ENCODE data around the gene ADAMTS17. TPM values are rescaled to one million over a fixed set of nuclear protein-coding genes. Genes with fewer than 3 reads are reported as not detected.

The ADAMTS17 gene
- total and polyA plus RNA-seq, 4 donors, result 10.5 to 20.6 (median 17.9) TPM

GRCh38 chr15:100121285-100121684 is 220.5 kb downstream of the ADAMTS17 start:
- peaks cover 26% of the 10 kb centered on the region for H3K4me1 ChIP-seq (ENCODE audit: control insufficient read depth, insufficient read depth, low read length)
- H3K4me3 ChIP-seq (ENCODE audit: low read depth, low read length), result no peak overlapping the region
- peaks cover 4% of the 10 kb centered on the region for H3K9me3 ChIP-seq (ENCODE audit: control insufficient read depth, insufficient read depth, low read length)
- no peak for DNase-seq (ENCODE audit: low read depth in 4 of 6, low spot score in 6 of 6)
- peaks cover 8% of the 10 kb centered on the region for H3K36me3 ChIP-seq (ENCODE audit: control insufficient read depth, insufficient read depth, low read length)
- no CpG with 5 or more reads among the region's 2 CpGs for WGBS (ENCODE audit: insufficient coverage)
- H3K27me3 ChIP-seq (ENCODE audit: control insufficient read depth, insufficient read depth, low read length), result no peaks in the 10 kb centered on the region
- no peak overlapping the region for H3K27ac ChIP-seq (ENCODE audit: low read depth, low read length)

- no peak overlapping the region for H3K27ac ChIP-seq (ENCODE audit: low read depth, low read length)
- no CpG with 5 or more reads among the region's 1 CpG for WGBS (ENCODE audit: insufficient coverage)
- H3K4me1 ChIP-seq (ENCODE audit: control insufficient read depth, insufficient read depth, low read length), result peaks cover 22% of the 10 kb centered on the region
- H3K27me3 ChIP-seq (ENCODE audit: control insufficient read depth, insufficient read depth, low read length), result no peaks in the 10 kb centered on the region
- H3K9me3 ChIP-seq (ENCODE audit: control insufficient read depth, insufficient read depth, low read length), result peaks cover 4% of the 10 kb centered on the region
- peaks cover 8% of the 10 kb centered on the region for H3K36me3 ChIP-seq (ENCODE audit: control insufficient read depth, insufficient read depth, low read length)
- DNase-seq (ENCODE audit: low read depth in 4 of 6, low spot score in 6 of 6), result no peak
- no peak overlapping the region for H3K4me3 ChIP-seq (ENCODE audit: low read depth, low read length)
These were observed 221.7 kb downstream of the ADAMTS17 start for GRCh38 chr15:100120111-100120510.

- Histone ChIP-seq H3K27me3 (ENCODE audit: control insufficient read depth, insufficient read depth, low read length) (no peaks in the 10 kb centered on the region), H3K4me3 (ENCODE audit: low read depth, low read length) (no peak overlapping the region), H3K36me3 (ENCODE audit: control insufficient read depth, insufficient read depth, low read length) (peaks cover 6% of the 10 kb centered on the region), H3K4me1 (ENCODE audit: control insufficient read depth, insufficient read depth, low read length) (peaks cover 31% of the 10 kb centered on the region), H3K27ac (ENCODE audit: low read depth, low read length) (no peak overlapping the region), H3K9me3 (ENCODE audit: control insufficient read depth, insufficient read depth, low read length) (peaks cover 4% of the 10 kb centered on the region)
- WGBS (ENCODE audit: insufficient coverage), result 86% methylated on average over 7 of the region's 9 CpGs
- no peak for DNase-seq (ENCODE audit: low read depth in 4 of 6, low spot score in 6 of 6)
These were observed 223.2 kb downstream of the ADAMTS17 start for GRCh38 chr15:100118546-100118945.

GRCh38 chr15:100116416-100117190 is 225.2 kb downstream of the ADAMTS17 start:
- DNase-seq (ENCODE audit: low read depth in 4 of 6, low spot score in 6 of 6), result peak in 1 of 6 donors; percentile 40
- Histone ChIP-seq H3K27me3 (ENCODE audit: control insufficient read depth, insufficient read depth, low read length) (no peaks in the 10 kb centered on the region), H3K27ac (ENCODE audit: low read depth, low read length) (no peak overlapping the region), H3K9me3 (ENCODE audit: control insufficient read depth, insufficient read depth, low read length) (peaks cover 1% of the 10 kb centered on the region), H3K36me3 (ENCODE audit: control insufficient read depth, insufficient read depth, low read length) (peaks cover 5% of the 10 kb centered on the region), H3K4me3 (ENCODE audit: low read depth, low read length) (no peak overlapping the region), H3K4me1 (ENCODE audit: control insufficient read depth, insufficient read depth, low read length) (peaks cover 50% of the 10 kb centered on the region)
- 81% methylated on average over 11 of the region's 17 CpGs for WGBS (ENCODE audit: insufficient coverage)

- Histone ChIP-seq H3K9me3 (ENCODE audit: control insufficient read depth, insufficient read depth, low read length) (no peaks in the 10 kb centered on the region), H3K4me3 (ENCODE audit: low read depth, low read length) (no peak overlapping the region), H3K27ac (ENCODE audit: low read depth, low read length) (peak overlapping the region; percentile 49), H3K4me1 (ENCODE audit: control insufficient read depth, insufficient read depth, low read length) (peaks cover 59% of the 10 kb centered on the region), H3K27me3 (ENCODE audit: control insufficient read depth, insufficient read depth, low read length) (no peaks in the 10 kb centered on the region), H3K36me3 (ENCODE audit: control insufficient read depth, insufficient read depth, low read length) (peaks cover 5% of the 10 kb centered on the region)
- WGBS (ENCODE audit: insufficient coverage), result 83% methylated on average over 1 of the region's 6 CpGs
- DNase-seq (ENCODE audit: low read depth in 4 of 6, low spot score in 6 of 6), result no peak
These were observed 226.1 kb downstream of the ADAMTS17 start for GRCh38 chr15:100115711-100116090.

- Histone ChIP-seq H3K9me3 (ENCODE audit: control insufficient read depth, insufficient read depth, low read length) (no peaks in the 10 kb centered on the region), H3K27ac (ENCODE audit: low read depth, low read length) (peak overlapping the region; percentile 96), H3K36me3 (ENCODE audit: control insufficient read depth, insufficient read depth, low read length) (peaks cover 5% of the 10 kb centered on the region), H3K4me1 (ENCODE audit: control insufficient read depth, insufficient read depth, low read length) (peaks cover 62% of the 10 kb centered on the region), H3K4me3 (ENCODE audit: low read depth, low read length) (no peak overlapping the region), H3K27me3 (ENCODE audit: control insufficient read depth, insufficient read depth, low read length) (no peaks in the 10 kb centered on the region)
- WGBS (ENCODE audit: insufficient coverage), result 78% methylated on average over 19 of the region's 19 CpGs
- DNase-seq (ENCODE audit: low read depth in 4 of 6, low spot score in 6 of 6), result no peak
These were observed 226.6 kb downstream of the ADAMTS17 start for GRCh38 chr15:100115066-100115710.

GRCh38 chr15:100114571-100114970 is 227.2 kb downstream of the ADAMTS17 start:
- Histone ChIP-seq H3K27me3 (ENCODE audit: control insufficient read depth, insufficient read depth, low read length) (no peaks in the 10 kb centered on the region), H3K4me3 (ENCODE audit: low read depth, low read length) (no peak overlapping the region), H3K4me1 (ENCODE audit: control insufficient read depth, insufficient read depth, low read length) (peaks cover 62% of the 10 kb centered on the region), H3K36me3 (ENCODE audit: control insufficient read depth, insufficient read depth, low read length) (peaks cover 5% of the 10 kb centered on the region), H3K27ac (ENCODE audit: low read depth, low read length) (peak overlapping the region; percentile 96), H3K9me3 (ENCODE audit: control insufficient read depth, insufficient read depth, low read length) (no peaks in the 10 kb centered on the region)
- peak in 2 of 6 donors; percentile 28 to 58 for DNase-seq (ENCODE audit: low read depth in 4 of 6, low spot score in 6 of 6)
- WGBS (ENCODE audit: insufficient coverage), result 26% methylated on average over 9 of the region's 9 CpGs

- DNase-seq (ENCODE audit: low read depth in 4 of 6, low spot score in 6 of 6), result peak in 2 of 6 donors; percentile 65 to 85
- H3K27ac ChIP-seq (ENCODE audit: low read depth, low read length), result peak overlapping the region; percentile 96
- H3K9me3 ChIP-seq (ENCODE audit: control insufficient read depth, insufficient read depth, low read length), result no peaks in the 10 kb centered on the region
- H3K36me3 ChIP-seq (ENCODE audit: control insufficient read depth, insufficient read depth, low read length), result peaks cover 5% of the 10 kb centered on the region
- peaks cover 62% of the 10 kb centered on the region for H3K4me1 ChIP-seq (ENCODE audit: control insufficient read depth, insufficient read depth, low read length)
- no peak overlapping the region for H3K4me3 ChIP-seq (ENCODE audit: low read depth, low read length)
- WGBS (ENCODE audit: insufficient coverage), result 21% methylated on average over 5 of the region's 8 CpGs
- H3K27me3 ChIP-seq (ENCODE audit: control insufficient read depth, insufficient read depth, low read length), result no peaks in the 10 kb centered on the region
These were observed 227.7 kb downstream of the ADAMTS17 start for GRCh38 chr15:100114100-100114499.

- WGBS (ENCODE audit: insufficient coverage), result 46% methylated on average over 15 of the region's 16 CpGs
- H3K4me3 ChIP-seq (ENCODE audit: low read depth, low read length), result no peak overlapping the region
These were observed 228.3 kb downstream of the ADAMTS17 start for GRCh38 chr15:100113351-100114080.

More at GRCh38 chr15:100113351-100114080, 228.3 kb downstream of the ADAMTS17 start:
- H3K9me3 ChIP-seq (ENCODE audit: control insufficient read depth, insufficient read depth, low read length), result no peaks in the 10 kb centered on the region
- H3K27ac ChIP-seq (ENCODE audit: low read depth, low read length), result peak overlapping the region; percentile 96
- no peaks in the 10 kb centered on the region for H3K27me3 ChIP-seq (ENCODE audit: control insufficient read depth, insufficient read depth, low read length)
- DNase-seq (ENCODE audit: low read depth in 4 of 6, low spot score in 6 of 6), result peak in 2 of 6 donors; percentile 47 to 80
- peaks cover 5% of the 10 kb centered on the region for H3K36me3 ChIP-seq (ENCODE audit: control insufficient read depth, insufficient read depth, low read length)
- H3K4me1 ChIP-seq (ENCODE audit: control insufficient read depth, insufficient read depth, low read length), result peaks cover 62% of the 10 kb centered on the region

Data from spinal cord (tissue), 10 donors.